GM18867 (cell line): Measurements from ENCODE around the gene DNAJC6.
A peak's percentile ranks its signal among the peaks of the same experiment; 100 is the strongest.
"Not testable (repeated sequence)": the region's sequence is repeated elsewhere in the genome, so short reads cannot be mapped to it uniquely, and the experiment has no call there.

Experiments
- ATAC-seq: cut with Tn5 transposase; IDR thresholded peaks from one replicate; pipeline ENCODE4 v1.9.1; 2021; ENCODE audit warnings: mild to moderate bottlenecking, moderate library complexity; ENCODE audit not compliant: unreplicated experiment

DNAJC6 gene

DNA sequence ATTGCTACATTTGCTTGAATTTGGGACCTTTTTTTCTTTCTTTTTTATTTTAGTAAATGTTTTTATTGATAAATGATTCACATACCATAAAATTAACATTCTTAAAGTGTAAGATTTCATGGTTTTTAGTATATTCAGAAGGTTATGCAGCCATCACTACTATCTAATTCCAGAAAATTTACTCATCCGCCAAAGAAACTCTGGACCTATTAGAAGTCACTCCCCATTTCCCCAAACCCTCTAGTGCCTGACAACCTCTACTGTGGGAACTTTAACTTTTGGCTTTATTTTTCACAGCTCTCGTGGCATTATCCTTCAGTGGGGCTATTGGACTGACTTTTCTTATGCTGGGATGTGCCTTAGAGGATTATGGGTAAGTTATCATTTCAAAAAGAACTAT is 115.7 kb downstream of the DNAJC6 start:
- ATAC-seq: no peak

GRCh38 chr1:65425697-65426096 is 116.4 kb downstream of the DNAJC6 start:
- ATAC-seq: no peak

GRCh38 chr1:65429078-65429477 is 119.7 kb downstream of the DNAJC6 start:
- no peak for ATAC-seq

GRCh38 chr1:65429806-65430205 is 120.5 kb downstream of the DNAJC6 start:
- ATAC-seq: no peak

DNA sequence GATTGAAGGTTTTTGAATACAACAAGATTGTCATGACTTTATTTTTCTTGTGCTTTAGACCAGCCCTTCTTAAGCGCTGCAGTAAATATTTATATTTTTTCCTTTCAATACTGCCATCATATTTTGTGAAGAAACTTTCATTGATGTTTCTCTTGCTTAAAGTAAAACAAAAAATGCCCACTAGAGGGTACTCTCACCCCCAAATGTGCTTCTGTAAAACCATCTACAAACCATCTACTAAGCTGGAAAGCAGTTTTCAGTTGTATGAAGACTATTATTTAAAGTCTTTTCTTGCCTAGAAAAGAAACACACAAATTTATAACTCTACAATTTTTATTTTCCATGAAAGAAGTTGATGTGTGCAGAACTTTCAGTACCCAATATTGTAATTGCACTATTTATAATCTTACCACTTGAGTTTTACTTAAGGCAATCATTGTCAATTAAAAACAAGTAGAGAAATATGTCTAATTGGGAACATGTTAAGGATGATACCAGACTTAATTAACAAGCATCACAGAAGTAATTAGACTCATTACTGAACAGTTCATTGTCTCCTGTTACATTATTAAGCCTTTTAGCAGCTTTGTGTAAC is 121.9 kb downstream of the DNAJC6 start:
- peak; percentile 58 for ATAC-seq

GRCh38 chr1:65432918-65433317 is 123.6 kb downstream of the DNAJC6 start:
- ATAC-seq: no peak

DNA sequence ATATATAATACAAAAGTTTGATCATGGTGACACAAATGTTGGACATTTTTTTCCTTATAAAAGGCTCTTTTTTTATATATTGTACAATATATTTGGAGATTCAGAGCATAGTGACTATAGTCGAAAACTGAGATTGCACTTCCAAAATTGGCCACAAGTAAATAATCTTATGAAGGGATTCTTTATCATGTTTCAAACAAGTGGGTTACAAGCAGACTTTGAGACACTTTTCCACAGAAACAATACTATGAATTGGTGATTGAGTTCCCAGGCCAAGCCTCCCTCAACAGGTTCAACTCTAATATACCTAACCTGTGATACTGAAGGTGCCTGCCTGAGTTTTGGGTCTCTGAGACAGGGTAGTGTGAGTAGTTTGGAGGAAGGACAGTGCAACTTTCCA is 124.9 kb downstream of the DNAJC6 start:
- ATAC-seq: no peak

DNA sequence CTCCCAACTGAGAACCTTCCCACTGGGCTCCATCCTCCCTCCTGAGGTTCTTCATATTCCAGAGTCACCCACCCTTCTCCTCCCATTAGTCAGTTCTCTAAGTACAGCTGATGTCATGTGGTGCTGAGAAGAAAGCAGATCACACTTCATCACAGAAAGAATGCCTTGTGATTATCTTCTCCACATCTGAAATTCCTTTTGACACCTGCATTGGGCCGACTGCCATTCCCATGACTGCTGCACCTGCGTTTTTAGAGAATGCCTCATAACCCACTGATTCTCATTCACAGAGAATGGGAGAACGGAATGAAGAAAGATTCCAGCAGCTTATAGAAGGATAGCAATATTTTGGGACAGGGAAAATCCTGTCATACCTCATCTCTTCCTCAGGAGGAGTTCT is 125.4 kb downstream of the DNAJC6 start:
- ATAC-seq: no peak

DNA sequence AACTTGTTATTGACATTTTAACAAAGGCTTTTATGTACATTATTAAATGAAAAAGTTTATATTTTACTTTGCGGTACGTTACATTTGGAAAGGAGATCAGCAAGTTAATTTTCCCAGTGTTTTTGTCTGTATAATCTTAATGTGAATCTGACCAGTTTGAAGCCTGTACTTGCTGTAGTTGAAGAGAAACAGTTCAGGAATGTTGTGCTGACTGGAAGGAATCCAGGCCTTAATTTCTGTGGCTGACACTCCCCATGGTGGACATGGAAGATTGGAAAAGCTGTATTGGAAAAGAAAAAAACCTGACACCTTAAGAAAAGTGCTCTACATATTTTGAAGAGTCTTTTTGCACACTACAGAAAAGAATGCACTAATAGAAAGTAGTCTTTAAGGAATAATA is 126.6 kb downstream of the DNAJC6 start:
- no peak for ATAC-seq

DNA sequence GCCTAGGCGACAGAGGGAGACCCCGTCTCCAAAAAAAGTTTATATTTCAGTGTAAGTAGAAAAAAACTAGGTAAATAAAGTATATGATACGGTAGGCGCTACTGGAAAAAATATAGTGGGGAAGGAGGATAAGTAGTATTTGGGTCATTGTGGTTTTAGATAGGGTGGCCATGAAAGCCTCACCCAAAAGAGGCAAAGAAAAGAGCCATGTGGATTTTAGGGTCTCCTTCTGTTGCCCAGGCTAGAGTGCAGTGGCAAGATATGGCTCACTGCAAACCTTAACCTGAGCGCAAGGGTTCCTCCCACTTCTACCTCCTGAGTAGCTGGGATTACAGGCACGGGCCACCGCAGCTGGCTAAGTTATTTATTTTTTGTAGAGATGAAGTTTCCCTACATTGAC is 128.3 kb downstream of the DNAJC6 start:
- no peak for ATAC-seq

GRCh38 chr1:65440322-65440900 is 131.1 kb downstream of the DNAJC6 start:
- ATAC-seq: no peak

DNA sequence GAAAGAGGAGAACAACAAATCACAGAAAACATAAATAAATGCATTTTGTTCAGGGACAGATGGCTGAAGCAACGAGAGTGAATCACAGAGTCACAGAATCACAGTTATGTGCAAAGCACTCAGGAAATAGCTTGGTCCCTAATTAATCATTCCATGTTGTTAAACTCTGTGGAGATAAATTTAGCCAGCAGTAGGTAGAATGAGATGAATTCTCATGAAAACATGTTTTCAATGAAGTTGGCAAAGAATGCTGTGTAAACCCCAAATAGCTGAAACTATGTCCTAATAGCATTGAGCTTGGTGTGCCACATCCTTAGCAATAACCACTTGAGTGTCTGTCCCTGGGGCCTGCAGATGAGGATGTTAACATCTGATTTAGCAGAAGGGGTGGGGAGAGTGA is 131.6 kb downstream of the DNAJC6 start:
- ATAC-seq: no peak

DNA sequence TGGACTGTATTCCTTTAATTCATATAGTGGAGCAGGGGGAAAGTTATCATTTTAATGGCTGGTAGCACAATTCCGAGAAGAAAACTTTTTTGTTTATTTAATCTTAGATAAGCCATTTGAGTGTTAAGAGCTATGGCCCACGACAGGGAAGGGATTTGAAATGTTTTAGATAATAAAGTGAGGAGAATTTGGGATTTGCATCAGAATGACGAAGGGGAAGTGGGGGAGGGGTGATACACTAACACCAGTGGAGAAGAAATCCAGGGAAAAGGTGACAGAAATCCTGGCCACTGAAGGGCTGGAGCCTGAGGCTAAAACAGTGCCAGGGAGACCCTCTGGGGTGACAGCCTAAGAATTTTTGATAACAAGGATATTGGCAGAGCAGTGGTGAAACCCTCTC is 132.1 kb downstream of the DNAJC6 start:
- ATAC-seq: no peak

GRCh38 chr1:65442442-65442841 is 133.1 kb downstream of the DNAJC6 start:
- no peak for ATAC-seq

DNA sequence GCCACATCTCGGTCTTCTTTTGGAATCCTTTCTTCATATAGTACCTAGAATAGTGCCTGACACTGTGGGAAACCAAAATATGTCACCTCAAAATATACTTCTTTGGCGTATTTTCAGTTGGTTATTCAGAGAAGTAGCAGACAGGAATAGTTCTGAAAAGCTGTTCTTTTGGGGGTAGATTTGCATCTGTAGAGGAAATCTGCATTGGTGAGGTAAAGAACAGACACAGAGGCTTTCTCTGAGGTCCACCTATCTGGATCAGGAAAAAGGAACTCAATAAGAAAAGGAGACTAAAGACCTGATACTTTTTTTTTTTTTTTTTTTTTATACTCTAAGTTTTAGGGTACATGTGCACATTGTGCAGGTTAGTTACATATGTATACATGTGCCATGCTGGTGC is 134.3 kb downstream of the DNAJC6 start:
- ATAC-seq: no peak

DNA sequence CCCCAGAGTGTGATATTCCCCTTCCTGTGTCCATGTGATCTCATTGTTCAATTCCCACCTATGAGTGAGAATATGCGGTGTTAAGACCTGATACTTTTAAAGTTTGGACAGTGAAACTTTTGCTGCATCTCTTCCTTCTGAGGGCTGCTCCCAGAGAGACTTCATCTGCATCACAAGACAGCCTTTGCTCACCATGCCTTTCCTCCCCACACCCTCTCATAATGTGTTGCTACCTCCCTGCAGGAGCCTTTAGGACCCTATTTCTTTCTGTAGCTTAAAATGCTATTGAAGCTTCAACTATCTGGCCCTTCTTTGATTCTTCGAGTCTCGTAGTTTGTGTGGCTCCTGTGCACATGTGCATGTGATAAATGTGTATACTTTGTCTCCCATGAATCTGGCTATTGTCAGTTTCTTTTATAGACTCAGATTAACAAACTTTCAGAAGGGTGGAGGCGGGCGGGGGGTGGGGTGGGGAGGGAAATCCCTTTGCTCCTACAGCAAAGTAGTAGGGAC is 134.8 kb downstream of the DNAJC6 start:
- no peak for ATAC-seq

DNA sequence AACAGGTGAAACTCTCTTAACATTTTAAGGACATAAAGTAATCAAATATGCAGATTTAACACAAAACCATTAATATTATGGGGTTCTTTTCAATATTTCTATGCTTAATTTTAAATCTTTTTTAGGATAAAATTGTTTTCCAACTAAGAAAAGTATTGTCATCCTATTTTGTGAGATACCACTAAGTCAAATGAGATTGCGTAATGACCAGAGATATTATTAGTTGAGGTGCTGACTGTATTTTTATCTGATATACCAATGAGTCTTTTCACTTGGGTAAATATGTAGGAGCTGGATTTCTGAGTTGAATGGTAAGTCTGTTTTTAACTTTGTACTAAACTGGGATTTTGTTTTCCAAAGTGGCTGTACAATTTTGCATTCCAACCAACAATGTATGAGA is 136.5 kb downstream of the DNAJC6 start:
- ATAC-seq: no peak

- ATAC-seq: no peak
Measured at GRCh38 chr1:65449214-65449823, 140.0 kb downstream of the DNAJC6 start.

GRCh38 chr1:65455678-65456077 is 146.3 kb downstream of the DNAJC6 start:
- ATAC-seq: not testable (repeated sequence)

- no peak for ATAC-seq
Measured at GRCh38 chr1:65456481-65456880, 147.1 kb downstream of the DNAJC6 start.

DNA sequence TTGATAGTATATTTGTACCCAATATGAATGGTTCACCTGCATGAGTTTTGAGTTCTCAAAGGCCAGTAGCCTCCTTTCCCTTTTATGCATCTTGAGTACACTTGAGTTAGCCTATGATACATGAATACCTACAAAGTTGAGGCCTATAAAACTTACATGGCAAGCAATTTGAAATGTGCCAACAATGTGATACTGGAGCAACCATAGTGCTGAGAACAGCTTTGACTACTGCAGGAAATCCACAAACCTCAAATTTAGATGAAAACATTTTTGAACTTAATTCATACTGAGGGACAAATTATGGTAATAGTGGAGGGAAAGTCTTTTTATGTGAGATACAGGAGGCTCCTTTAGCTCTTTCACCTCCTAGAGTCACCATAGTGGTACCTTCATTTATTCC is 148.5 kb downstream of the DNAJC6 start:
- ATAC-seq: no peak

DNA sequence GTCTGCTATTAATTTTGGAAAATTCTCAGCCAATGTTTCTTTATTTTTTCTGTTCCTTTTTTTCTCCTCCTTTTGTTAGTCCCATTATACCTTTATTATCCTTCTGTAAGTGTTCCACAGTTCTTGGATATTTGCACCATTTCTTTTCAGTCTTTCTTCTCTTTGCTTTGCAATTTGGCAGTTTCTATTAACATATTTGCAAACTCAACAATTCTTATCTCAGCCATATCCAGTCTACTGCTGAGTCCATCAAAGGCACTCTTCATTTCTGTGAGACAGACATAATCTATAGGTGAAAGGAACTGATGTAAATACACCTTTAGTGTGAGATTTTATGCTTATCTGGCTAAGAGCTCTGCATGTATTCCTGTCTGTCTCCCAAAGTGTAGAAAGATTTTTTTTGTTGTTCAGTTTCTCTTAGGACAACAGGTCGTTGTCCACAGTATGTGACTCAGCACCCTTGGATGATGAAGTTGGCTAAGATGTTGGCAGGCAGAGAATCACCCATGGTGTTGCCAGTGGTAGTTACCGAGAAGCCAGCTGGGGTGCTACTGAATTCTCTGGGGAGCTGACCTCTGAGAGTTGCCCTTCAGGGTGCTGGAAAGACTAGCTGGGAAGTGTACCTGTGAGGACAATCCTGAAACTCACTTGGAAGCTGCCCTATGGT is 149.5 kb downstream of the DNAJC6 start:
- ATAC-seq: peak; percentile 32
